HG02938 (cell line): ENCODE measurements around the gene SPATA31A3.
"Not testable (repeated sequence)": the region's sequence is repeated elsewhere in the genome, so short reads cannot be mapped to it uniquely, and the experiment has no call there.

ENCODE experiments used
- ATAC-seq: cut with Tn5 transposase; IDR thresholded peaks from one replicate; pipeline ENCODE4 v1.9.1; 2021; ENCODE audit warnings: mild to moderate bottlenecking, moderate library complexity; ENCODE audit not compliant: unreplicated experiment

The SPATA31A3 gene

DNA sequence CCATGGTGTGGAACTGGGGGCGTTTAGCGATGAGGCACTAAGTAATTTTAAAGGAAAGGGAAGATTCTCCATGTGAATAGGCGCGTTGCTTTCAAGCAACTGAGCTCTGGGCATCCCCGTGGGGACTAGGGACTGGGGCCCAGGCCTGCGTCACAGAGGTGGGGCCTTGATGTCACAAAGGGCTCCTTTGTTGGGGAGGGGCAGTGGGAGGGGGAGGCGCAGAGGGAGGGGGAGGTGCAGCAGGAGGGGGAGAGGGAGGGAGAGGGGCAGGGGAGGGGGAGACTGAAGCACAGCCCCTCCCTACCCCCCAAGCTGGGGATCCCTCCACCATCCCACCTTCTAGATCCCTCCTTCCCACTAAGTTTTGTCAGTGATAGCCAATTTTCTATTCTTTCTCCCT lies at the start of gene SPATA31A3:
Gene SPATA31A3, minus strand, starts transcription at position 101 of the 400 bp plus-strand sequence. Its CDS starts 29 bp downstream, at position 72.
- not testable (repeated sequence) for ATAC-seq

DNA sequence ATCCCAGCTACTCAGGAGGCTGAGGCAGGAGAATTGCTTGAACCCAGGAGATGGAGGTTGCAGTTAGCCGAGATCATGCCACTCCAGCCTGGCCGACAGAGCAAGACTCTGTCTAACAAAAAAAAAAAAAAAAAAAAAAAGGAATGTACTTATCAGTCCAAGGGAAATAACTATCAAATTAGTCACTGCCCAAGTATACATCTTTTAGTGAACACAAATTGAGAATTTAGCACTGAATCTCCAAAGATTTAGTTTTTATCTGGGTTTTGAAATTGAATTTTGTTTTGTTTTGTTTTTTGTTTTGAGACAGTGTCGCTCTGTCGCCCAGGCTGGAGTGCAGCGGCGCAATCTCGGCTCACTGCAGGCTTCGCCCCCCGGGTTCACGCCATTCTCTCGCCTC lies 39.8 kb downstream of the SPATA31A3 start:
- ATAC-seq, result not testable (repeated sequence)

DNA sequence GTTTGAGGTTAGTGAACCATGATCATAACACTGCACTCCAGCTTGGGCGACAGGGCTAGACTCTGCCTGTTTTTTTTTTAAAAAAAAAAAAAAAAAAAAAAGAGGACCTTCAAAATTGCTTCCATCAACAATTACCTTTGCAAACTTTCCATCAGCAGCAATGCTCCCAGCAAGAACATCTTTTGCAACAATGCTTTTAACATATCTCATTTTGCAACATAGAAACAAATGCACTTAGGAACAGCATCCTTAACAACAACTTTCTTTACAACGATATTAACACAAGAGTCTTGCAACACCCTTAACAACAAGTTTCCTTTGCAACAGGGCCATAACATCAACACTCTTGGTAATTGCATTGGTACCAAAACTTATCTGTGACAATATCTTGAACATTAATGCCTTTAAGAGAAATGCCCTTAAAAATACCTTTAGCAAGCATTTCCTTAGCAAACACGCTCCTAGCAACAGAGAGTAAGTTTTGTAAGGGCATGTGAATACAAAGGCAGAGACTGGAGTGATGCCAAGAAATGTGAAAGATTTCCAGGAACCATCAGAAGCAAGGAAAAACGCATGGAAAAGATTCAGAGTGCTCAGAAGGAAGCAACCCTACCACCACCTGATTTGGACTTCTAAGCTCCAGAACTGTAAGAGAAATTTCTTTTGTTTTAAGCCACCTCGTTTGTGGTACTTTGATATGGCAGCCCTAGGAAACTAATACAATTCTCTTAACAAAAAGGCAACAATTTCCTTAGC lies 49.8 kb downstream of the SPATA31A3 start:
- not testable (repeated sequence) for ATAC-seq

DNA sequence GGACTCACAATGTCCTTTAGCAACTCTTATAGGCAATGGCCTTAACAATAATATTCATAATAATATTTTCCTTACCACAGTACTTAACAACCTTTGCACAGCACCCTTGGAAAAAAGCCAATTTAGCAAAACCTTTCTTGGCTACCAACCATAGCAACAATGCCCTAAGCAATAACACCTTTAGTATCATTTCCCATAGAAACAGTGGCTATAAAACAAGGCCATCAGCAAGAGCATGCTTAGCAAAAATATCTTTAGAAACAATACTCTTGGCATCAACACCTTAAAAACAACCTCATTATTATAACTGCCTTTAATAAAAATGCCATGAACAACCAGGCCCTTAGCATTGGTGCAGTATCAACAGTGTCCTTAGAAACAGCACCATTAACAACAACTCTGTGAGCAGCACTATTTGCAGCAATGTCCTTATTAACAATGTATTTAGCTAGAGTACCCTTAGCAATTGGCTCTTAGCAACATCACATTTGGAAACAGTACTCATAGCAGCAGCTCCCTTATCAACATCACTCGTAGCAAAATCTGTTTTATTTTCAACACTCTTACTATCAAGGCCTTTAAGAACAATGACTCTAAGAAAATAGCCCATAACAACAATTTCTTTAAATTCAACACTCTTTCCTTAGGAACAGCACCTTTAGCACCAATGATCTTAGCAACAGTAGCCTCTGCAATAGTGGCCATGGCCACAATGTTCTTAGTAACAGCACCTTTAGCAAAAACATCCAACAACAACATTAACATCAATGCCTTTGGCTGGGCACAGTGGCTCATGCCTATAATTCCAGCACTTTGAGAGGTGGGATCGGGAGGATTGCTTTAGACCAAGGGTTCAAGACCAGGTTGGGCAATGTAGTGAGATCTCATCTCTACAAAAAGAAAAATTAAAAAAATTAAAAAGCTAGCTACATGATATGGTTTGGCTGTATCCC lies 52.2 kb downstream of the SPATA31A3 start:
- ATAC-seq, result not testable (repeated sequence)

DNA sequence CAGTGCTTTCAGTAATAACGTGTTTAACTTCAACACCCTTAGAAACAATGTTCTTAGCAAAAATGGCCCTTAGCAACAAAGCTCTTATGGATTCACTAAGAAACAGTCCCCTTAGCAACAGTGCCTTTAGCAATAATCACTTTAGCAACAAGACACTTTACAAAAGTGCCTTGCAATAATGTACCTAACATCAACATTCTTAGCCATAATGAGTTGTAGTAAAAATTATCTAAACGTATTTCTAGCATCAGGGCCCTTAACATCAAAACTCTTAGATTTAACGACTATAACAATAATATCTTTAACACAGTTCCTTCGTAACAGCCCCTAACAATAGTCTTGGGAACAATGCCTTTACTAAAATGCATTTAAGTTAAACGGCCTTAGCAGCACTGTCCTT lies 54.0 kb downstream of the SPATA31A3 start:
- ATAC-seq, result not testable (repeated sequence)

DNA sequence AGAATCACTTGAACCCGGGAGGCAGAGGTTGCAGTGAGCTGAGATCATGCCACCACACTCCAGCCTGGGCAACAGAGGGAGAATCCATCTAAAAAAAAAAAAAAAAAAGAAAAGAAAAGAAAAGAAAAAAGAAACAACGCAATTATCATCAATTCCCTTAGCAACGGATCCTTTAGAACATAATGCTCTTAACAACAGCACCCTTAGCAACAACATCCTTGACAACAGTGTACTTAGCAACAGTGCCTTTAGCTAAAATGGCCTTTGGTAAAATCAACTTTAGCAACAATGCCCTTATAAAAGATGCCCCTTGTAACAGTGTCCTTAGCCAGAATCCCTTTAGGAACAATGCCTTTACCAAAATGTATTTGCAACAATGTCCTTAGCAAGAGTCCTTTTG lies 54.7 kb downstream of the SPATA31A3 start:
- not testable (repeated sequence) for ATAC-seq
